ENCODE measurements around the gene B3GNT7. TPM values are rescaled to one million over a fixed set of nuclear protein-coding genes. Genes with fewer than 3 reads are reported as not detected.
"Not testable (repeated sequence)": the region's sequence is repeated elsewhere in the genome, so short reads cannot be mapped to it uniquely, and the experiment has no call there.

Gene B3GNT7
- total and polyA plus RNA-seq, 10 donors = 0.96 to 17.5 (median 11.4) TPM

GRCh38 chr2:231399853-231400680 lies 4.6 kb downstream of the B3GNT7 start:
- Histone ChIP-seq H3K36me3 (peaks cover 0 to 23% (median 5%) of the 10 kb centered on the region in 6 donors), H3K27ac (peak overlapping the region in 6 of 8 donors; percentile 30 to 76 (median 68)), H3K4me1 (peaks cover 4 to 53% (median 32%) of the 10 kb centered on the region in 6 donors), H3K9me3 (no peaks in the 10 kb centered on the region), H3K4me3 (no peak overlapping the region), H3K27me3 (replicated peaks in 1 of 7) (peaks cover 0 to 16% (median 4%) of the 10 kb centered on the region in 7 donors)
- peak; percentile 73 for DNase-seq
- intact Hi-C loops (cut with DNase I; ENCODE audit: low total_unique reads) = no loop called here
- TF ChIP-seq POLR2A (IDR thresholded peaks at IDR 0.05) = no peak
- TF ChIP-seq POLR2AphosphoS5 (IDR thresholded peaks at IDR 0.05) = peak in 2 of 3 donors; percentile 43 to 44
- TF ChIP-seq CTCF (IDR thresholded peaks at IDR 0.05 in 8 of 11, conservative IDR thresholded peaks at IDR 0.05 in 3 of 11) = peak in 3 of 11 experiments; percentile 12 to 24 (median 17)
- 47 to 78% (median 61%) methylated on average over 11 to 12 of the region's 12 CpGs for WGBS, 5 donors

GRCh38 chr2:231400681-231401080 lies 5.2 kb downstream of the B3GNT7 start:
- H3K9me3 ChIP-seq; H3K27me3 ChIP-seq (replicated peaks in 1 of 7); intact Hi-C loops (cut with DNase I; ENCODE audit: low total_unique reads); H3K4me3 ChIP-seq; DNase-seq: not testable (repeated sequence)
- Histone ChIP-seq H3K27ac (peak overlapping the region in 6 of 8 donors; percentile 30 to 76 (median 68)), H3K4me1 (peaks cover 5 to 54% (median 32%) of the 10 kb centered on the region in 6 donors), H3K36me3 (peaks cover 0 to 23% (median 5%) of the 10 kb centered on the region in 6 donors)
- WGBS, 5 donors = 35 to 45% (median 45%) methylated on average over 8 of the region's 8 CpGs

GRCh38 chr2:231401101-231401500 lies 5.6 kb downstream of the B3GNT7 start:
- peaks cover 0 to 23% (median 5%) of the 10 kb centered on the region in 6 donors for H3K36me3 ChIP-seq
- H3K4me3 ChIP-seq; H3K27me3 ChIP-seq (replicated peaks in 1 of 7); intact Hi-C loops (cut with DNase I; ENCODE audit: low total_unique reads); H3K9me3 ChIP-seq: not testable (repeated sequence)
- 79 to 92% (median 89%) methylated on average over 22 to 23 of the region's 23 CpGs for WGBS, 5 donors
- peaks cover 8 to 54% (median 34%) of the 10 kb centered on the region in 6 donors for H3K4me1 ChIP-seq
- H3K27ac ChIP-seq = peak overlapping the region in 3 of 8 donors; percentile 30 to 75 (median 72)
- DNase-seq = peak; percentile 73

- H3K27ac ChIP-seq; H3K27me3 ChIP-seq (replicated peaks in 1 of 7); DNase-seq; H3K4me3 ChIP-seq; H3K9me3 ChIP-seq; intact Hi-C loops (cut with DNase I; ENCODE audit: low total_unique reads): not testable (repeated sequence)
- Histone ChIP-seq H3K4me1 (peaks cover 8 to 48% (median 31%) of the 10 kb centered on the region in 6 donors), H3K36me3 (peaks cover 0 to 11% (median under 1%) of the 10 kb centered on the region in 6 donors)
- WGBS, 5 donors = 77 to 84% (median 78%) methylated on average over 14 of the region's 14 CpGs
These were observed 8.1 kb downstream of the B3GNT7 start for GRCh38 chr2:231403421-231404182.

- WGBS, 5 donors = 93 to 96% (median 95%) methylated on average over 16 of the region's 16 CpGs
- H3K36me3 ChIP-seq; H3K27me3 ChIP-seq (replicated peaks in 1 of 7); H3K27ac ChIP-seq; H3K9me3 ChIP-seq; intact Hi-C loops (cut with DNase I; ENCODE audit: low total_unique reads); H3K4me3 ChIP-seq: not testable (repeated sequence)
- H3K4me1 ChIP-seq = peaks cover 8 to 43% (median 27%) of the 10 kb centered on the region in 6 donors
- DNase-seq = peak; percentile 57
These were observed 8.7 kb downstream of the B3GNT7 start for GRCh38 chr2:231404183-231404578.

Data from spleen (tissue), 11 donors.